GM12878 (cell line): Measurements from ENCODE around the gene BRME1. TPM values are rescaled to one million over a fixed set of nuclear protein-coding genes. Genes with fewer than 3 reads are reported as not detected.
A peak's percentile ranks its signal among the peaks of the same experiment; 100 is the strongest.

Experiments
- ATF3 ChIP-seq: IDR thresholded peaks from 2 replicates; pipeline ENCODE4 v1.6.1; 2011; ENCODE audit warnings: low read depth, mild to moderate bottlenecking, low read length, moderate library complexity, borderline replicate concordance; ENCODE audit errors: extremely low read depth
- BACH1 ChIP-seq: fragments of 450-650 bp; IDR thresholded peaks from 2 replicates; pipeline ENCODE4 v1.6.1; 2017; ENCODE audit warnings: mild to moderate bottlenecking, borderline replicate concordance
- CBX5 ChIP-seq: sonication (generic); IDR thresholded peaks from 2 replicates; pipeline ENCODE4 v1.6.1; 2016; ENCODE audit warnings: low read depth, moderate library complexity, mild to moderate bottlenecking, inconsistent platforms
- CREM ChIP-seq: IDR thresholded peaks from 2 replicates; pipeline ENCODE4 v1.6.1; 2014; ENCODE audit warnings: antibody characterized with exemption, low read depth
- EED ChIP-seq: sonication (generic); IDR thresholded peaks from 2 replicates; pipeline ENCODE4 v1.6.1; 2016; ENCODE audit warnings: antibody characterized with exemption, low read depth
- EGR1 ChIP-seq, 2 experiments: IDR thresholded peaks; 1 replicate in 1 of 2; 2 replicates in 1 of 2; pipeline ENCODE4 v1.6.1; 2011 to 2012; ENCODE audit warnings: low read depth in 2 of 2, low read length in 2 of 2, borderline replicate concordance in 1 of 2, mild to moderate bottlenecking in 1 of 2, moderate library complexity in 1 of 2
- EP300 ChIP-seq, 2 experiments: fragments of 150-350 bp in 1 of 2; IDR thresholded peaks; 2 replicates each; pipeline ENCODE4 v1.6.1; 2011 to 2012; ENCODE audit warnings: low read depth in 2 of 2, low read length in 2 of 2, borderline replicate concordance in 1 of 2, improper control_type of control experiment in 1 of 2, inconsistent platforms in 1 of 2; ENCODE audit not compliant: control insufficient read depth in 1 of 2
- ESRRA ChIP-seq: IDR thresholded peaks from 2 replicates; pipeline ENCODE4 v1.6.1; 2012; ENCODE audit warnings: mild to moderate bottlenecking, low read length, improper control_type of control experiment
- EZH2 ChIP-seq: IDR thresholded peaks from 2 replicates; pipeline ENCODE4 v1.6.1; 2012; ENCODE audit warnings: low read depth, mild to moderate bottlenecking, control low read depth, inconsistent platforms, low read length, borderline replicate concordance; ENCODE audit not compliant: control insufficient read depth
- GATAD2B ChIP-seq: fragments of 450-650 bp; conservative IDR thresholded peaks from 2 replicates; pipeline ENCODE4 v1.6.1; 2017; ENCODE audit warnings: low read depth, mild to moderate bottlenecking, moderate library complexity
- HDGF ChIP-seq: fragments of 450-650 bp; IDR thresholded peaks from 2 replicates; pipeline ENCODE4 v1.6.1; 2016; ENCODE audit warnings: antibody characterized with exemption
- IKZF1 ChIP-seq: fragments of 450-650 bp; conservative IDR thresholded peaks from 2 replicates; pipeline ENCODE4 v1.6.1; 2017; ENCODE audit warnings: antibody characterized with exemption, mild to moderate bottlenecking
- NR2C2 ChIP-seq: IDR thresholded peaks from 2 replicates; pipeline ENCODE4 v1.6.1; 2011; ENCODE audit warnings: borderline replicate concordance, low read depth; ENCODE audit not compliant: control insufficient read depth, insufficient read length
- NR2F1 ChIP-seq: fragments of 450-650 bp; conservative IDR thresholded peaks from 2 replicates; pipeline ENCODE4 v1.6.1; 2017; ENCODE audit warnings: mild to moderate bottlenecking
- PAX8 ChIP-seq: fragments of 450-650 bp; IDR thresholded peaks from 2 replicates; pipeline ENCODE4 v1.6.1; 2017; ENCODE audit warnings: mild to moderate bottlenecking, moderate library complexity
- POLR2A ChIP-seq: IDR thresholded peaks from 2 replicates; pipeline ENCODE4 v1.6.1; 2011; ENCODE audit warnings: low read depth, mild to moderate bottlenecking, low read length
- RBBP5 ChIP-seq: fragments of 200-600 bp; sonication (generic); conservative IDR thresholded peaks from 2 replicates; pipeline ENCODE4 v1.6.1; 2016
- SIN3A ChIP-seq: IDR thresholded peaks from 2 replicates; pipeline ENCODE4 v1.6.1; 2012; ENCODE audit warnings: low read depth, low read length, improper control_type of control experiment
- SPI1 ChIP-seq: IDR thresholded peaks from 2 replicates; pipeline ENCODE4 v1.6.1; 2011; ENCODE audit warnings: low read depth, mild to moderate bottlenecking, low read length, moderate library complexity, borderline replicate concordance; ENCODE audit not compliant: insufficient read depth
- SREBF1 ChIP-seq: IDR thresholded peaks from 2 replicates; pipeline ENCODE4 v1.6.1; 2012; ENCODE audit warnings: mild to moderate bottlenecking, low read length
- STAT1 ChIP-seq: fragments of 450-650 bp; conservative IDR thresholded peaks from 2 replicates; pipeline ENCODE4 v1.6.1; 2014; ENCODE audit warnings: antibody characterized with exemption, mild to moderate bottlenecking
- USF1 ChIP-seq: IDR thresholded peaks from 2 replicates; pipeline ENCODE4 v1.6.1; 2011; ENCODE audit warnings: borderline replicate concordance, low read depth, mild to moderate bottlenecking, moderate library complexity, mixed read lengths, low read length; ENCODE audit not compliant: insufficient read depth; ENCODE audit errors: extremely low read length
- YBX1 ChIP-seq: fragments of 450-650 bp; IDR thresholded peaks from 2 replicates; pipeline ENCODE4 v1.6.1; 2016; ENCODE audit warnings: antibody characterized with exemption
- ZNF274 ChIP-seq: IDR thresholded peaks from one replicate; pipeline ENCODE4 v1.8.0; 2011; ENCODE audit not compliant: insufficient read length, insufficient read depth
- ZZZ3 ChIP-seq: IDR thresholded peaks from 2 replicates; pipeline ENCODE4 v1.6.1; 2011; ENCODE audit warnings: low read depth; ENCODE audit not compliant: control insufficient read depth, insufficient read length
- polyA plus RNA-seq, 11 experiments: library from polyadenylated mRNA; depleted of rRNA in 4 of 11; unstranded in 6 of 11; stranded (reverse) in 5 of 11; fragments of >200 nt; fragmentation: Nextera tagmentation in 4 of 11; fragmentation: Illumina TruSeq in 1 of 11; extraction: Ambion mirVana in 4 of 11; extraction: Trizol in 1 of 11; gene quantifications; 1 replicate in 1 of 11; 2 replicates in 10 of 11; pipeline versions ENCODE4 v1.2.1 to v1.2.3, GENCODE V29; 2011 to 2016; ENCODE audit warnings: inconsistent platforms in 2 of 11, missing spikeins in 2 of 11, low read depth in 1 of 11
- total RNA-seq, 4 experiments: library from RNA; depleted of rRNA in 3 of 4; stranded (reverse); fragments of >200 nt in 3 of 4; fragmentation: Illumina TruSeq in 1 of 4; extraction: Trizol in 1 of 4; gene quantifications; 2 replicates each; pipeline versions ENCODE4 v1.2.1 to v1.2.3, GENCODE V29; 2013 to 2021
- TF ChIP-seq, protein P1 (sequence below): IDR thresholded peaks from 2 replicates; pipeline ENCODE4 v1.6.1; 2012; ENCODE audit warnings: low read depth, low read length, improper control_type of control experiment
- TF ChIP-seq, protein P2 (sequence below): IDR thresholded peaks from 2 replicates; pipeline ENCODE4 v1.6.1; 2012; ENCODE audit warnings: low read depth, low read length, improper control_type of control experiment

Gene BRME1
- total and polyA plus RNA-seq, 10 of the 15 experiments (the other 5 are each of a cell fraction or from before 2014, with no cell fraction given) = 0.07 to 2.2 (median 1.1) TPM; not detected in 1

DNA sequence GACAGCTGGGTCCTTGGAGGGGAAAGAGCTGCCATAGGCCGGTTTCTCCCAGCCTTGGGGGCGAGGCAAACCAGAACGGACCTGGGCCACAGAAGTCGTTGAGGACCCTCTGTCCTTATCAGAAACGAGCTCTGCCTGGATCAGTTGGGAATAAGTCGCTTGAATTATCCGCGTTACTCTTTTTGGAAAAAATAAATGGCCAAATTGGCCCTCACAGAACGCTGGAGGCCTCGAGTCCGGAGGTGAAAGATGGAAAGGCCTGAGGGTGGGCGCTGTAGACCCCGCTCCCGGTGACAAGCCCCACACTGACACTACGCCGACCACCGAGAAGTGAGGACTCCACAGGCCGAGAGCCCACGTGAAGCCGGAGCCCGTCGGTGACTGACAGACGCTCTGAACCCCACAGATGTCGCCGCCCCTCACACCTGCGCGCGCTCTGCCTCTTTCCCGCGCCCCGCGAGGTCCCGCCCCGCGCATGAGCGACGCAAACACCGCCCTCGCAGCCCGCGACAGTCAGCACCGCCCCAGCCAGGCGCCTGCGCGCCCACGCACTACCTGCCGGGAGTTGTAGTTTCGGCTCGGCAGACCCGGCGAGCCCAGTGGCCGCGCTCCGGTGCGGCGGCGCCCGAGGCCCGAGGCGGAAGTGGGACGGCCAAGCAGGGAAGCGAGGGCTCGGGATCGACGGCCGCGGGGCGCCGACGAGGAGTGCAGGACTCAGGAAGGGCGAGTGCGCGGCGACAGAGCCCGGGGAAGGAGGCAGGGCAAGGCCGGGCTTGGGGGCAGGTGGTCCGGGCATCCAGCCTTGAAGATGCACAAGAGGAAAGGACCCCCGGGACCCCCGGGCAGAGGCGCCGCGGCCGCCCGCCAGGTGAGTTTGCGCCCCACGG lies at the start of gene BRME1, which contains the start of gene CC2D1A (continued):
- TF ChIP-seq, protein P1, sequence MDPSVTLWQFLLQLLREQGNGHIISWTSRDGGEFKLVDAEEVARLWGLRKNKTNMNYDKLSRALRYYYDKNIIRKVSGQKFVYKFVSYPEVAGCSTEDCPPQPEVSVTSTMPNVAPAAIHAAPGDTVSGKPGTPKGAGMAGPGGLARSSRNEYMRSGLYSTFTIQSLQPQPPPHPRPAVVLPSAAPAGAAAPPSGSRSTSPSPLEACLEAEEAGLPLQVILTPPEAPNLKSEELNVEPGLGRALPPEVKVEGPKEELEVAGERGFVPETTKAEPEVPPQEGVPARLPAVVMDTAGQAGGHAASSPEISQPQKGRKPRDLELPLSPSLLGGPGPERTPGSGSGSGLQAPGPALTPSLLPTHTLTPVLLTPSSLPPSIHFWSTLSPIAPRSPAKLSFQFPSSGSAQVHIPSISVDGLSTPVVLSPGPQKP = no peak
- TF ChIP-seq POLR2A (peak; percentile 88), ZNF274 (no peak), SREBF1 (peak; percentile 43; the same call in 1 of the 2 replicates), RBBP5 (no peak), PAX8 (no peak), ZZZ3 (no peak), SPI1 (peak; percentile 47; the same call in 1 of the 2 replicates), IKZF1 (peak; percentile 99), CREM (peak; percentile 39; the same call in 1 of the 2 replicates), EED (no peak), EGR1 (IDR thresholded peaks at IDR 0.05; ENCODE audit: borderline replicate concordance in 1 of 2, low read depth in 2 of 2, low read length in 2 of 2) (peak in 1 of 2 experiments; percentile 88; a peak in 2 of 3 replicates), HDGF (no peak), ESRRA (no peak), USF1 (no peak), CBX5 (no peak), SIN3A (no peak), GATAD2B (peak; percentile 84), NR2C2 (no peak), BACH1 (peak; percentile 57; the same call in 1 of the 2 replicates), YBX1 (no peak), NR2F1 (0 out of 2 replicates have a peak, but pooled peaks have one; percentile 29), EZH2 (no peak), ATF3 (peak; percentile 34; the same call in 1 of the 2 replicates), EP300 (IDR thresholded peaks at IDR 0.05; ENCODE audit: borderline replicate concordance in 1 of 2, control insufficient read depth in 1 of 2, low read depth in 2 of 2, low read length in 2 of 2) (no peak), STAT1 (0 out of 2 replicates have a peak, but pooled peaks have one; percentile 82)
- TF ChIP-seq, protein P2, sequence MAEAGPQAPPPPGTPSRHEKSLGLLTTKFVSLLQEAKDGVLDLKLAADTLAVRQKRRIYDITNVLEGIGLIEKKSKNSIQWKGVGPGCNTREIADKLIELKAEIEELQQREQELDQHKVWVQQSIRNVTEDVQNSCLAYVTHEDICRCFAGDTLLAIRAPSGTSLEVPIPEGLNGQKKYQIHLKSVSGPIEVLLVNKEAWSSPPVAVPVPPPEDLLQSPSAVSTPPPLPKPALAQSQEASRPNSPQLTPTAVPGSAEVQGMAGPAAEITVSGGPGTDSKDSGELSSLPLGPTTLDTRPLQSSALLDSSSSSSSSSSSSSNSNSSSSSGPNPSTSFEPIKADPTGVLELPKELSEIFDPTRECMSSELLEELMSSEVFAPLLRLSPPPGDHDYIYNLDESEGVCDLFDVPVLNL = peak; percentile 87
